Measurements from ENCODE around the gene COPG2.

COPG2 gene

GRCh38 chr7:130566168-130566897 lies 102.2 kb downstream of the COPG2 start:
- no peak overlapping the region for H3K4me3 ChIP-seq (ENCODE audit: low read depth, low read length)
- no peak for DNase-seq (ENCODE audit: low read depth)
- no peak for TF ChIP-seq CTCF (IDR thresholded peaks at IDR 0.05; ENCODE audit: low read depth, low read length, missing control alignments)

GRCh38 chr7:130560972-130561371 lies 107.6 kb downstream of the COPG2 start:
- peak; percentile 43 for TF ChIP-seq CTCF (IDR thresholded peaks at IDR 0.05; ENCODE audit: low read depth, low read length, missing control alignments)
- DNase-seq (ENCODE audit: low read depth) = peak; percentile 72
- H3K4me3 ChIP-seq (ENCODE audit: low read depth, low read length) = no peak overlapping the region

DNA sequence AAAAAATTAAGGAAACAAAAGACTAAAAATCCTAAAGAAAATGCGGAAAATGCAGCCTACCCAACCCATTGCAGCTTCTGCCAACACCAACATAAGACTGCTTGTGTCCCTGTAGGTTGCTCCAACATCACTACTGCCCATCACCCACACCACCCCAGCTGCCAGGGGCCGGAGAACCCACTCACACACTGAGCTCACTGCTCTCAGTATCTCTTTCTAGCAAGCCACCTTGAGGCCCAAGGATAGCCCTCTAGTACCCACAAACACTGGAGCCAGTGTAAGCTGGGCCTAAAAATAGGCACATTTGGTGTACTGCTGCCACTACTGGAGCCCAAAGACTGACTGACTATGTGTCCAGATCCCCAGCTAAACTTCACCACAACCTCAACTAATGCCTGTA lies 109.4 kb downstream of the COPG2 start:
- no peak for TF ChIP-seq CTCF (IDR thresholded peaks at IDR 0.05; ENCODE audit: low read depth, low read length, missing control alignments)
- no peak for DNase-seq (ENCODE audit: low read depth)
- no peak overlapping the region for H3K4me3 ChIP-seq (ENCODE audit: low read depth, low read length)

DNA sequence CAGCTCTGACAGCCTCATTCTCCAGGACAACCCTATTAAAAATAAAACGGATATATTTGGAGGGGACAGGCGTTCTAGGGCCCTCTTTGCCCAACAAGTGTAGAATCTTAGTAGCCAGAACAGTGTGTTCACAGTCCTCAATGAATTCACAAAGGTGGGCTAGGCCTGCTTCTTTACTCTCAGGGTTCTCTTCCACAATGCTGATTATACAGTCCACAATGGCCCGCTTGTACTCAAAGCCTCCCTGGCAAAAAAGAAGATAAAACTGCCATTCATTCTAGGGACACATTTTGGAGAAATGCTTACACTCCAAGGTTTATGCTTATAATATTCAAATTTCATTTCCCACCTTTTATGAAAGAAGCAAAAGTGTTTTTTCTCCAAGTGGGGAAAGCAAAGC lies 114.1 kb downstream of the COPG2 start:
- no peak for DNase-seq (ENCODE audit: low read depth)
- H3K4me3 ChIP-seq (ENCODE audit: low read depth, low read length) = no peak overlapping the region
- no peak for TF ChIP-seq CTCF (IDR thresholded peaks at IDR 0.05; ENCODE audit: low read depth, low read length, missing control alignments)

DNA sequence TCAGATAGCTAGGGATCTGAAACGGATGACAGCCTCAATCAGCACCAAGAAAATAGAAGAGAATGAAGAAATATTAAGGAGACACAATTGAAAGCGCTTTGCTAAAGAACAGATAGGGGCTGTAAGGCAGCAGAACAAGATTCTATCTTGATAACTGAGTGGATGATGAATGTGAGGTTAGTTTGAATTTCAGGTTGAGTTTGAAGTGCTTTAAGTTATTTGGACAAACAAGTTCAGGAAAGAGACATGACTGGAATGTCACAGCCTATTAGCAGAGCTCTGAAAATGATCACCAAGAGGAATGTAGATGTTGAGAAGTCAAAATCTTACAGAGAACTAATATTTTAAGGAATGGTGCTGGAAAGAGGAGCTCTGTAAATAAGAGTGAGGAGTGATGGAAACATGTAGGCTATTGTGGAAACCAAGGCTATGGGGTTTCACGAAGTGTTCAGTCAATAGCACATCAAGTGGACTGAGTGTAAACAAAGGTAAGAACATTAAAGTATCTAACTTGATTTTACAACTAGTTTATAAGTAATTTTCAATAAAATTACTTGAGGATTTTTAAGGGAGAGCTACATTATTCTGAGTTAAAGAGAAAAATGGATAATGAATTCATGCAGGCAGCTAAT lies 115.0 kb downstream of the COPG2 start:
- TF ChIP-seq CTCF (IDR thresholded peaks at IDR 0.05; ENCODE audit: low read depth, low read length, missing control alignments) = no peak
- DNase-seq (ENCODE audit: low read depth) = no peak
- H3K4me3 ChIP-seq (ENCODE audit: low read depth, low read length) = no peak overlapping the region

DNA sequence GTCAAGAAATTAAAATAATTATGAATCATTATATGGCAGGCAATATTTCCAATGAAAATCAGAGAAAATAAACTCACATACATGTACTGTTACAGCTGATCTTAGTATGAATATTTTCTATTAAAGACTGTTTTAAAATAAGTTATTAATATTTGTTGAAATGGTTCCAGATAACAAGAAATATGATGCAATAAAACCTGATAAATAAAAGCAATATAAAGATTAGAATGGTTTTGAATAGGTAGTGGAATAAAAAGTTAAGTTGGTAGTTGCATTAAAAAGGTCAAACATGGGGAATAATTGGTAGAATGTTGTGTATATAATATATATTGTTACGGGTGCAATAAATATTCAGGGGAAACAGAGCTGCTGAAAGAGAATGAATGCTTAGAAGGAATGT lies 124.2 kb downstream of the COPG2 start:
- H3K4me3 ChIP-seq (ENCODE audit: low read depth, low read length) = no peak overlapping the region
- TF ChIP-seq CTCF (IDR thresholded peaks at IDR 0.05; ENCODE audit: low read depth, low read length, missing control alignments) = no peak
- DNase-seq (ENCODE audit: low read depth) = no peak
